K562 (cell line): ENCODE results near the gene MDFIC. TPM values are rescaled to one million over a fixed set of nuclear protein-coding genes. Genes with fewer than 3 reads are reported as not detected.

Source experiments
- ATAC-seq: fragments of 200-7000 bp; cut with Tn5 transposase; 3 replicates; pipeline ENCODE4 v1.9.1; 2020; ENCODE audit warnings: moderate library complexity
- BruUV-seq: library from RNA; stranded (reverse); fragments of 400-500 nt; replicated peaks from 2 replicates; lab custom pipeline; 2021; lab: Mats Ljungman, UMichigan
- CTCF ChIA-PET: fragments of 300-600 bp; formaldehyde crosslinking; extraction: SDS; loops from one replicate; lab custom pipeline; 2021; ENCODE audit warnings: low intra/inter-chr PET ratio; lab: Yijun Ruan, JAX
- POLR2A ChIA-PET: fragments of 300-600, 350-650 bp; sonication (Branson Sonifier 250); formaldehyde crosslinking; extraction: SDS; loops from one replicate; lab custom pipeline; 2021; ENCODE audit warnings: antibody characterized with exemption, inconsistent platforms; lab: Yijun Ruan, JAX
- DNase-seq, 4 experiments: peaks; one replicate each; pipeline versions ENCODE4 v3.0.0 to v3.0.0-alpha.2; 2011 to 2018; ENCODE audit warnings: low spot score in 3 of 4, mixed read lengths in 3 of 4; ENCODE audit errors: extremely low read depth in 1 of 4
- FAIRE-seq: peaks from 2 replicates; lab custom pipeline; 2011; peaks lifted over from hg19 to GRCh38; lab: Jason Lieb, UNC
- H2AFZ ChIP-seq: 2 replicates; pipeline ENCODE4 v1.6.0; 2011; ENCODE audit warnings: low read depth, low read length, control low read depth, inconsistent platforms
- H3K27ac ChIP-seq: fragments of 200-600 bp; 3 replicates; pipeline ENCODE4 v1.8.0; 2011; ENCODE audit warnings: low read depth, mild to moderate bottlenecking, control low read depth, inconsistent platforms, low read length, moderate library complexity, mixed read lengths; ENCODE audit errors: extremely low read depth
- H3K27me3 ChIP-seq, 2 experiments: fragments of 300-600 bp in 1 of 2; 2 replicates in 1 of 2; 3 replicates in 1 of 2; pipeline versions ENCODE4 v1.6.0 to v1.8.0; 2011; ENCODE audit warnings: inconsistent platforms in 2 of 2, low read length in 2 of 2, mild to moderate bottlenecking in 1 of 2, mixed read lengths in 1 of 2, moderate library complexity in 1 of 2; ENCODE audit not compliant: control insufficient read depth in 2 of 2, insufficient read depth in 2 of 2
- H3K36me3 ChIP-seq: fragments of 300-600 bp; 3 replicates; pipeline ENCODE4 v1.8.0; 2011; ENCODE audit warnings: mild to moderate bottlenecking, low read length, inconsistent platforms; ENCODE audit not compliant: control insufficient read depth, insufficient read depth
- H3K4me1 ChIP-seq, 2 experiments: fragments of 200-600 bp in 1 of 2; replicated peaks in 1 of 2; 2 replicates in 1 of 2; 3 replicates in 1 of 2; pipeline versions ENCODE4 v1.5.1 to v1.8.0; 2011; ENCODE audit warnings: inconsistent platforms in 2 of 2, low read length in 2 of 2, mild to moderate bottlenecking in 1 of 2, mixed read lengths in 1 of 2, moderate library complexity in 1 of 2; ENCODE audit not compliant: control insufficient read depth in 2 of 2, insufficient read depth in 2 of 2
- H3K4me2 ChIP-seq: 2 replicates; pipeline ENCODE4 v1.6.1; 2011; ENCODE audit warnings: low read length, control low read depth, inconsistent platforms, mixed read lengths; ENCODE audit not compliant: insufficient read depth
- H3K4me3 ChIP-seq: fragments of 200-600 bp; sonication (generic), shearing (Covaris generic); 2 replicates; pipeline ENCODE4 v1.5.1; 2016; ENCODE audit warnings: control low read depth, inconsistent platforms
- H3K79me2 ChIP-seq: fragments of 200-600 bp; 3 replicates; pipeline ENCODE4 v1.8.0; 2011; ENCODE audit warnings: low read length, inconsistent platforms; ENCODE audit not compliant: control insufficient read depth, insufficient read depth
- H3K9ac ChIP-seq, 2 experiments: 2 replicates each; pipeline versions ENCODE4 v1.6.0 to v1.6.1; 2011; ENCODE audit warnings: low read depth in 2 of 2, low read length in 2 of 2, control low read depth in 1 of 2, inconsistent platforms in 1 of 2, mild to moderate bottlenecking in 1 of 2, mixed read lengths in 1 of 2; ENCODE audit not compliant: insufficient read depth in 1 of 2
- H3K9me1 ChIP-seq: one replicate; pipeline ENCODE4 v1.6.0; 2011; ENCODE audit warnings: inconsistent platforms, mild to moderate bottlenecking, low read length, moderate library complexity; ENCODE audit not compliant: control insufficient read depth, insufficient read depth
- H3K9me3 ChIP-seq: replicated peaks from 2 replicates; pipeline ENCODE4 v1.5.1; 2011; ENCODE audit warnings: low read depth, low read length, inconsistent platforms; ENCODE audit not compliant: control insufficient read depth, insufficient read depth
- H4K20me1 ChIP-seq: replicated peaks from 2 replicates; pipeline ENCODE4 v1.6.1; 2011; ENCODE audit warnings: low read length, inconsistent platforms, mixed read lengths; ENCODE audit not compliant: control insufficient read depth, insufficient read depth
- CHCHD3 ChIP-seq: fragments of 250-450 bp; sonication (Bioruptor Pico); IDR thresholded peaks from 2 replicates; pipeline ENCODE4 v2.1.2; 2022; ENCODE audit warnings: mild to moderate bottlenecking
- DMBX1 ChIP-seq: fragments of 250-450 bp; sonication (Bioruptor Pico); IDR thresholded peaks from 2 replicates; pipeline ENCODE4 v1.8.0; 2022; ENCODE audit warnings: inconsistent platforms, mild to moderate bottlenecking, moderate library complexity, borderline replicate concordance
- HDAC3 ChIP-seq: fragments of 450-650 bp; IDR thresholded peaks from 2 replicates; pipeline ENCODE4 v1.6.1; 2018; ENCODE audit warnings: borderline replicate concordance, mild to moderate bottlenecking, moderate library complexity; ENCODE audit not compliant: partially characterized antibody
- MGA ChIP-seq: fragments of 450-650 bp; IDR thresholded peaks from 2 replicates; pipeline ENCODE4 v1.6.1; 2016; ENCODE audit warnings: mild to moderate bottlenecking, moderate library complexity
- SMARCA5 ChIP-seq: fragments of 450-650 bp; IDR thresholded peaks from 2 replicates; pipeline ENCODE4 v1.6.1; 2016
- SMARCE1 ChIP-seq: fragments of 450-650 bp; IDR thresholded peaks from 2 replicates; pipeline ENCODE4 v1.7.1; 2016; ENCODE audit warnings: mild to moderate bottlenecking
- ZNF3 ChIP-seq: fragments of 250-450 bp; sonication (Bioruptor Pico); IDR thresholded peaks from 2 replicates; pipeline ENCODE4 v1.5.0; 2021; ENCODE audit warnings: mild to moderate bottlenecking, moderate library complexity
- WGBS: fragments of 100-300 bp; shearing (Covaris generic); methylation state at CpG from one replicate; pipeline ENCODE4 v1.1.6; 2016; ENCODE audit warnings: low coverage, mixed read lengths; ENCODE audit not compliant: insufficient coverage; ENCODE audit errors: missing lambda C conversion rate; 5-methylcytosine and 5-hydroxymethylcytosine counted together
- in situ Hi-C: fragments of 300-500 bp; cut with MboI; formaldehyde crosslinking; loops from 4 replicates; pipeline ENCODE4 v1.15.0; 2018; ENCODE audit warnings: inconsistent platforms, mixed read lengths
- intact Hi-C: fragments of 100-400 bp; cut with micrococcal nuclease; formaldehyde crosslinking; loops from 2 replicates; pipeline ENCODE4 v1.14.2; 2022
- polyA plus RNA-seq, 8 experiments: library from polyadenylated mRNA; depleted of rRNA in 4 of 8; stranded (reverse) in 5 of 8; unstranded in 3 of 8; fragments of >200 nt; fragmentation: Nextera tagmentation in 2 of 8; fragmentation: Illumina TruSeq in 1 of 8; extraction: Ambion mirVana in 2 of 8; extraction: Trizol in 1 of 8; gene quantifications; 2 replicates each; pipeline versions ENCODE4 v1.2.1 to v1.2.3, GENCODE V29; 2011 to 2014; ENCODE audit warnings: inconsistent platforms in 1 of 8, missing spikeins in 1 of 8
- total RNA-seq, 7 experiments: library from RNA; depleted of rRNA in 6 of 7; stranded (reverse); fragments of >200 nt in 6 of 7; fragmentation: Illumina TruSeq in 2 of 7; extraction: Trizol in 2 of 7; gene quantifications; 2 replicates each; pipeline versions ENCODE4 v1.2.1 to v1.2.3, GENCODE V29; 2011 to 2021; ENCODE audit warnings: low replicate concordance in 1 of 7

Gene MDFIC
- total and polyA plus RNA-seq, 9 of the 15 experiments (the other 6 are each of a cell fraction or from before 2014, with no cell fraction given), result 0.13 to 0.24 TPM; not detected in 7

GRCh38 chr7:115008465-115009114 is 86.7 kb downstream of the MDFIC start:
- H3K36me3 ChIP-seq, result no peaks in the 10 kb centered on the region
- under 1% methylated on average over 8 of the region's 8 CpGs for WGBS
- no peaks in the 10 kb centered on the region for H3K79me2 ChIP-seq
- no peak for TF ChIP-seq HDAC3
- no peak for TF ChIP-seq DMBX1 (CRISPR knock-in tag)
- TF ChIP-seq MGA, result no peak
- TF ChIP-seq ZNF3, result no peak
- TF ChIP-seq SMARCE1, result no peak
- TF ChIP-seq CHCHD3 (CRISPR knock-in tag), result no peak
- TF ChIP-seq SMARCA5, result no peak
- DNase-seq (no peak), ATAC-seq (no peak), FAIRE-seq (no peak)
- no peak overlapping the region for H3K4me3 ChIP-seq
- no peaks in the 10 kb centered on the region for H3K9me1 ChIP-seq
- no peak overlapping the region for H3K27ac ChIP-seq
- H4K20me1 ChIP-seq, result no peaks in the 10 kb centered on the region
- in situ Hi-C loops, result no loop called here
- POLR2A ChIA-PET, result interaction anchor here (0.6 kb wide), 1 partner anchor 13 kb away, joined by 3 read pairs; no protein-coding TSS in a partner anchor
- H3K9me3 ChIP-seq, result no peaks in the 10 kb centered on the region
- intact Hi-C loops, result no loop called here
- H3K27me3 ChIP-seq, result no peaks in the 10 kb centered on the region
- CTCF ChIA-PET, result no interaction called here
- H3K4me1 ChIP-seq, result no peaks in the 10 kb centered on the region
- H2AFZ ChIP-seq, result no peak overlapping the region
- no peak overlapping the region for H3K9ac ChIP-seq
- no peak overlapping the region for H3K4me2 ChIP-seq
- no TSS peak for BruUV-seq
